ENCODE measurements around the gene GBGT1.

The GBGT1 gene

DNA sequence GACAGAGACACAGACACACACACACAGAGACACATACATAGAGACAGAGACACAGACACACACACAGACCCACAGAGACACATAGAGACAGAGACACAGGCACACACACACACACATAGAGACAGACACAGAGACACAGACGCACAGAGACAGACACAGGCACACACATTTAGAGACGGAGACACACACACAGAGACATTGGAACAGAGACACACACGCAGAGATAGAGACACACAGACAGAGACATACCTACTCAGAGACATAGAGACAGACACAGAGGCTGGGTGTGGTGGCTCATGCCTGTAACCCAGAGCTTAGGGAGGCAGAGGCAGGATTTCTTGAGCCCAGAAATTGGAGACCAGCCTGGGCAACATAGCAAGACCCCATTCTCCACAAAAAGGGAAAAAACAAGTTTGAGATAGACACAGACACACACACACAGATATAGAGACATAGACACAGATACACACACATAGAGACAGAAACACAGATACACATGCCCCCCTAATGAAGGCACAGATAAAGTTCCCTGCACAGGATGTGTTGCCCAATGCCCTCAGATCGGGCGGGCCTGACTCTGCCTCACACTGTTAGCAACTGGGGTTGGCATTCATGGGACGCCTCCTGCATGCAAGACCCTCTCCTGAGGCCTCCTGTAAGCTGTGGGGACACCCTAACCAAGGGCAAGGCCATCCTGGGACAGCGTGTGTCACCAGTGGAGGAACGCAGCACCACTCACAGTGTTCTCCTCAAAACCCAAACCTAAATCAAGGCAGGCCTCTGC, 39.4 kb downstream of the GBGT1 start:
- no peak for DNase-seq

GRCh38 chr9:133122935-133123611, 40.6 kb downstream of the GBGT1 start:
- DNase-seq, result peak; percentile 39

GRCh38 chr9:133122605-133122934, 41.1 kb downstream of the GBGT1 start:
- no peak for DNase-seq

DNA sequence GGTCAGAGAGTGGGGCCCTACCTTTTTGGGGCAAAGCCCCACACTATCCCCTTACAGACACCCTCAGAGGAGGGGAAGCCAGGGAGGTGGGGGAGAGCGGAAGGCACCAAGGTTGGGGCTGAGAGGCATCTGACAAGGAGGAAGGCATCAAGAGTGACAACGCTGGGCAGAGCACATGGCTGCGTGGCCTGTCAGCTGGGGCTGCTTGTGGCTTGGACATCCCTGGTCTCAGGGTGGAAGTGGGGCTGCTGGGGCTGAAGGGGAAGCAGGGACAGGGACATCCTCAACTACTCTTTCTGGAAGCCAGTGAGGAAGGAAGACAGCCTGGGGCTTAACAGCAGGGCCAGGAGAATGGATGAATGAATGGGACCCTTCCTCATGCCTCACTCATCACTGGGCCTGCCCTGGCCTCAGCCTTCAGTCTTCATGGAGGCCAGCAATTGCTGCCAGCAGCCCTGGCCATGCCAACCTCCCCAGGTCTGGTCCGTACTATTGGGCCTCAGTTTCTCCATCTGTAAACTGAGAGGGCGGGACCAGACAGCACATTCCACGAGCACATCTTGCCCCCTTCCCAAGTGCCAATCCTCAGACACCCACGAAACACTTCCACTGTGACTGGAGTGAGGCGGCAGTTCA, 41.7 kb downstream of the GBGT1 start:
- no peak for DNase-seq

GRCh38 chr9:133121198-133121914, 42.4 kb downstream of the GBGT1 start, which contains the start of gene RALGDS:
Gene RALGDS, minus strand, starts transcription at chr9:133121240. Its CDS starts 86 bp downstream, at chr9:133121154.
- DNase-seq, result peak; percentile 90

DNA sequence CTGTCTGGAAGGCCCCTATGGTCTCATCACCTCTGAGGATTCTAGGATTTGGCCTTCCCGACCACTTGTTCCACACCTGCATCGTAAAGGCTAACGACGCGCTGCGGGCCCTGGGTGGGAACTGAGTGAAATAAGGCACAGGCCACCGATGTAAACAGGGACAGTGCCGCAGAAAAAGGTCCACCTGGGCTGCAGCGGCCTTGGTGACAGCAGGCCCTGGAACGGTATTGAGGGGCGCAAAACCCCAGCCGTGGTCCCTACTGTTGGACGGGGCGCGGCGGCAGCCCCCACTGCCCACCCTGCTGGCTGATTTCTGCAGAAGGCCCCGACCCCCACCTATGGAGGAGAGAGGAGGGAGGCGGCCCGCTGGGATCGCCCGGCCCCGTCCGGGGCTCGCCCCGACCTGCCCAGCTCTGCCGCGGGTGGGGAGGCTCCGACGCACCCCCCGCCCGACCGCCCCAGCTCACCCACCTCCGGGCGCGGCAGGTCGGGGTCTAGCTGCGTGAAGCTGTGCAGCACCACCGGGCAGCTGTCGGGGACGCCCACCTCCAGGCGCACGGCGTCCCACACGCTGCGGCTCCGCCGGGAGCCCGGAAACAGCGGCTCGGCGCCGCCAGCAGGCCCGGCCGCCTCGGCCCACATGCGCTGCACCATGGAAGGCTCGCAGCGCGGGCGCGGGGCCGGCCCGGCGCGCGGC, 43.1 kb downstream of the GBGT1 start:
- no peak for DNase-seq

DNA sequence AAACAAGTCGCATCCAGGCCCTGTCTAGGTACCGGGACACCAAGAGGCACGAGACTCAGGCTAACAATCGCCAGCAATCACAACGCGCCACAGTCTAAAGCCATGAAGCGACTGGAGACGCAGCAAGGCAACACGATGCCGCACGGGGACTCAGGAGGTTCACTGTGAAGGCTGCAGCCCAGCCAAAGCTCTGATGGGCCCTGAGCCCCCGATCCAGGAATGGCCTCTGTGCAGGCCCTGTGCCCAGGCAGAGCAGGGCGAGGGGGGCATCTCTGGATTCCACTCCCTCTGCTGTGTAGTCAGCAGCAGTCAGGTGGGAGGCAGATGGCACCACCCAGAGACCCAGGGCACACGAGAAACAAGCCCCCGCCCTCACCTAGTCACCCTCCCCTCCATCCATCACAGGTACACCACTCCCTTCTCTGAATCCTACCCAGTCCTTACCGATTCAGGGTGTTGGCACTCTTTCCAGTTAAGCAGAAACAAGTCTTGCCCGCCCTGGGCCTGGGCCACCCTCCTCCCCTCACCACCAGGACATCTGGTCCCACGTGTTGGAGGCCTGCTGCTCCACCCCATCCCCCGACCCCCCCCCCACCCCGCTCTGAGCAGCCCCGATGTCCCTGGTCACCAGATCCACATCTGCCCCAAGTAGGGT, 43.7 kb downstream of the GBGT1 start:
- DNase-seq, result no peak

GRCh38 chr9:133119103-133119845, 44.4 kb downstream of the GBGT1 start:
- DNase-seq, result peak; percentile 66

GRCh38 chr9:133118568-133118967, 45.1 kb downstream of the GBGT1 start:
- no peak for DNase-seq

DNA sequence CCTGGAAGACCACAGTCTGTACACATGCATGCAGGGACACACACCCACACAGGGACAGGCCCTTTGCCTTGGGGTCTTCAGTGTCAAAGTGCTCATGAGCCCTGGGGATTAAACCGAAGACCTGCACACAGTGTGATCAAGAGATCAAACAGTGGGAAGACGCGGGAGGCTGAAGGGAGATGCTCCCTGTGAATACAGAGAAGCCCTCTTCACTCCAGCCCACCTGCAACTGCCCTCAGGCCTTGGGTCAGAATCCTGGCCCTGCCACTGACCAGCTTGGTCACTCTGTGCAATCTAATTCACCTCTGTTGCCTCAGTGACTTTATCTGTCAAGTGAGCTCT, 45.6 kb downstream of the GBGT1 start:
- no peak for DNase-seq

DNA sequence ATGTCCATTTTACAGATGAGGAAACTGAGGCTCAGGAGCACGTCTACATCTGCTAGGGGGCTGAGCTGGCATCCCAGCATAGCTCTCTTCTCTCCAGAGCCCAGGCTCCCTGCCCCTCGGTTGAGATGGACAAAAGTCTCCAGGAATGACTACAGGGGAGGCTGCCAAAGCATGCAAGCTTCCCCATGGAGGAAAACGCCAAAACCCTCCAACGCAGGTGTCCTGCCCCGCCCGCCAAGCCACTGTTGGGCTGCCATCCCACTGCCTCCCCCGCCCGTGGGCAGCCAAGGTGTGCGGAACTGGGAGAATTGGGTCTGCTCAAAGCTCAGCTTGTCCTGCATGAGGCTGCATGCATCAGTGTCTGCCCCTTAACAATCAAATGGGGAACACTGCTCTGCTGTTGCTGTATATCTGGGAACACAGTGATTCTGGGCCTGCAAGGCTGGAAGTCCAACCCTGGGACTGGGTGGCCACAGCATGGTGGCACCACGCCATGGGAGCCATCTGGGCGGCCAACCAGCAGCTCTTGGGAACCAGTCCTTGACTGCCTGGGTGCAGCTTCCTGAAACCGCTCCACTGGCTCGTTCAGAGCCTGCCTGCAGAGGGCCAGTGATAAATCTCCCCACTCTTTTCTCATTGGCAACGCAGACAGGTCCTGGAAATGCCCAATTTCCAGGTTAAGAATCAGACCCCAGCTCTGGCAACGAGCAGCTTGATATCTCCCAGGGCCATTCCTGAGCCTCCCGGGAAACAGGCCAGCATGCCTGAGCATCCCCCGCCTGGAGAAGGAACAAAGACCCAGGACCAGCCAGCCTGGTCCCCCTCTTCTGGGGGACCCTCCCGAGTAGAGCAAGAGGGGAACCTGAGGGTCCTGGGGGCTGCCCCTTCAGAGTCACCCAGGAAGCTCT, 46.2 kb downstream of the GBGT1 start:
- DNase-seq, result no peak

DNA sequence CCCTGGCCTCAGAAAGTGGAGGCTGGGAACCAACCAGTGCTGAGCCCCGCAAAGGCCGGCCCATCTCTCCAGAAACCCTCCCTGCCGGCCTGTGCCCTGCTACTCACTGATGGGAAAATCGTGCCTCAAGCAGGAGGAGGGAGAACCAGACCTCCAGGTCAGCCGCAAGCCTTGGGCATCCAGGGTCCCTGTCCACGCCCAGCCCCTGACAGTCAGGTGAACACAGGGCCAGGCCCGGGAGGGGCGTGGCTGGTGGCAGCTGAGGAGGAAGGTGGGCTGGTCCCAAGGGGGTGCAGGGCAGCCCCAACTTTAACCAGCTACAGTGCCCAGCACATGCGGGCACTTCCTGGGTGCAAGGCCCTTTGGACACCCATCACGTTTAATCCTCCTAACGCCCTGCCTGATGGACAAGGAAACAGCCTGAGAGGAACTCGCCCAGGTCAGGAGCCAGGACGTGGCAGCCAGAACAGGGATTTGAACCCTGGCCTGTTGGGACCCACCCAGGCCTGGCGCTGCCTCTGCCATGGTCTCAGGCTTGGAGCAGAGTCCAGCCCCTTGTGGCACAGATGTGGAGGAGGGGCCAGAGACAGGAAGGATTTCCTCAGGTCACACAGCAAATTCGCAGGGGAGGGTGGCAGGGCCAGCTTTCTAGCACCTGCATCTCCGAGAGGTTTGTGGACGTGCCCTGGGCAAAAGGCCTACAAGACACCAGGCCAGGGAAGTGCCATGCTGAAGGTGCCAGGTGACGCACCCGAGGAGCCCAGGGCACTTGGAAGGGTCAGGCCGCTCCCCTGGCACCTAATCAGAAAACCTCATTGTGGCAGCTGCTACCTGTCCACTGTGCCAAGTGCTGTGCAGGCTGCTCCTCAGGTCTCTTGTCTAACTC, 47.1 kb downstream of the GBGT1 start:
- DNase-seq, result no peak

DNA sequence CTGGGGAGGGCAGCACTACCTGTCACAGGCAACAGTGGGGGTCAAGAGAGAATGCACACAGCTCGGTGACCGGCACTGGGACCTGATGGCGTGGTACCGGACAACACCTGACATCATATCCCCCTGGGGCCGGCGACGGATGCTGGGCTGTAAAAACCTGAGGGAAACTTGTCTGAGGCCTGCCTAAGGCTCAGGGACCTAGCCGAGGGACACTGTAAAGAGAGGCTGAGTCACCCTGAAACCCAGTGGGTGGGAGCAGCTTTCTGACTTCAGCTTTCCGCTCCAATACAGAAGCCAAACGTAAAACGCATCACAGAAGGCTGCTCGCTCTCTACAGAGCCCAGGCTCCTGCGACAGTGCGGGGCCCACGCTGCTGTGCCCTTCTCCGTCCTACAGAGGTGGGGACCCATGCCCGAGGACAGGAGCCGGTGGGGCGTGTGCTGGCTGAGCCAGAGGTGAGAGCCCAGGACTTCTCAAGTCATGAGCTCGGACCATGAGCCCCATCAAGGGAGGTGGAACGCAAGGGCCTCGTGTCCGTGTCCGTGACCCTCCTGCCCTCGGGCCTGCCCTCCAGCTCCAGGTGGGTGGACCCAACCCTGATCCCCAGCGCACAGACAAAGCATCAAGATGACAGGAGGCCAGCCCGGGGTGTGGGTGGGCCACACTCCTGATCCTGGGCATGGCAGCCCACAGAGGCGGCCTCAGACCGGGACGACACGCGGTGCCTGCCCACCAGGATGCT, 47.9 kb downstream of the GBGT1 start:
- DNase-seq, result peak; percentile 47

- DNase-seq, result no peak
Observed at GRCh38 chr9:133114886-133115603, 48.7 kb downstream of the GBGT1 start.

- DNase-seq, result no peak
Observed at GRCh38 chr9:133113949-133114885, 49.5 kb downstream of the GBGT1 start.

DNA sequence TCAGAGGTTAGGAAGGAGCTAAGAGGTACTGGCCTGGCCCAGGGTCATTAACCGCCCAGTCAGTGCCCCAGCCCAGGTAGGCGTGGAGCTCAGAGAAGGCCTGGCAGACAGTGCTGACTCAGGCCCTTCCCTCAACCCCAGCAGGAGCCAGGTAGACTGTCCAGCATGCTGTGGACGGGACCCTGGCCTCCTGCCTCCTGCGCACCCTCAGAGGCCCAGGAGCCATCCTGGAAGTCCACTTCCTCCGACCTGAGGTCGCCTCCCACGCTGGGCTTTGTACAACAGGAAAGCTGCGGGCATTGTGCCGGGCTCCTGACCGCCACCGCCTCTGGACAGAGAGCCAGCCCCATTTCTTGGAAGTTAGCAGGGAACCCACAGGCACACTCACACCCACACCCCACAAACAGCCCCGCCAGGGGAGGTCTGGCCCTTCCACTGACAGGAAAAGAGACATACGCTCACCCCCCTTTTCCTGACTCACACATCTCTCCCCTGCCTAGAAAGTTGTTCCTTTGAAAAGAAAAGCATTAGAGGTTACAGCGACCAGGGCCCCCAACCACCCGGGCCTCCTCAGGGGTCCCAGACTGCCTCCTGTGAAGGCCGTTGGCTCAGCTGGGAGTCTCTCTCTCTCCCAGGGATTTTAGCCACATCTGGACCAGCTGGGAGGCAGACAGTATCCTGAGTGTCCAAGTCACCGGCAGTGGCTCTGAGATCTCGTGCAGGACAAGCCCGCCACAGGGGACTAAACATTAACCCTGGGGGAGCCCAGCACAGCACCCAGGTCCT, 50.4 kb downstream of the GBGT1 start:
- peak; percentile 37 for DNase-seq

All from fibroblast of skin of right biceps (primary cell).